HG03139 (cell line): ENCODE measurements around the gene TMEM183A.

Experiments
- ATAC-seq: cut with Tn5 transposase; IDR thresholded peaks from one replicate; pipeline ENCODE4 v1.9.1; 2021; ENCODE audit not compliant: unreplicated experiment

TMEM183A gene

GRCh38 chr1:203063287-203063686 lies 56.1 kb downstream of the TMEM183A start:
- ATAC-seq: no peak

GRCh38 chr1:203065191-203065590 lies 58.0 kb downstream of the TMEM183A start:
- no peak for ATAC-seq

- no peak for ATAC-seq
Observed at GRCh38 chr1:203065986-203066385, 58.8 kb downstream of the TMEM183A start.

GRCh38 chr1:203066965-203067364 lies 59.8 kb downstream of the TMEM183A start:
- no peak for ATAC-seq

GRCh38 chr1:203069030-203069747 lies 62.0 kb downstream of the TMEM183A start:
- no peak for ATAC-seq

- ATAC-seq: no peak
Observed at GRCh38 chr1:203072002-203072602, 64.9 kb downstream of the TMEM183A start.

- ATAC-seq: no peak
Observed at GRCh38 chr1:203072911-203073310, 65.7 kb downstream of the TMEM183A start.

GRCh38 chr1:203073469-203073868 lies 66.3 kb downstream of the TMEM183A start:
- no peak for ATAC-seq
